ENCODE results near the gene SLC4A8.
"Not testable (repeated sequence)": the region's sequence is repeated elsewhere in the genome, so short reads cannot be mapped to it uniquely, and the experiment has no call there.

DNA sequence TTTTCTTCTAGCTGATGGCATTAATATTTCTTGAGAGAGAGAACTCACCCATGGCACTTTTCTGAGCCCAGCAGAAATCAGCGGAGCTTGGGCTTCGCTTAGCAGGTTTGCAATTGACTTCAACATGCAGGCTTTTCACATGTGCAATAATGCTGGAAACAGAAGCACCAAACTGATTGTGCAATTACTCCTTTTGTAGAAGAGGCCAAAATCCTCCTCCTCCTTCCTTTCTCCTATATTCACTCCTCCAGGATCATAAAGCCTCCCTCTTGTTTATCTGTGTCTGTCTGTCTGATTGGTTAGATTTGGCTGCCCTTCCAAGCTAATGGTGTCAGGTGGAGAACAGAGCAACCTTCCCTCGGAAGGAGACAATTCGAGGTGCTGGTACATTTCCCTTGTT is 90.4 kb downstream of the SLC4A8 start:
- not testable (repeated sequence) for TF ChIP-seq CTCF (conservative IDR thresholded peaks at IDR 0.05); ZFX (IDR thresholded peaks at IDR 0.05)
